ENCODE measurements around the gene ZNF836. TPM values are rescaled to one million over a fixed set of nuclear protein-coding genes. Genes with fewer than 3 reads are reported as not detected.

The ZNF836 gene
- polyA plus RNA-seq, 1 donor = 8.2 TPM

DNA sequence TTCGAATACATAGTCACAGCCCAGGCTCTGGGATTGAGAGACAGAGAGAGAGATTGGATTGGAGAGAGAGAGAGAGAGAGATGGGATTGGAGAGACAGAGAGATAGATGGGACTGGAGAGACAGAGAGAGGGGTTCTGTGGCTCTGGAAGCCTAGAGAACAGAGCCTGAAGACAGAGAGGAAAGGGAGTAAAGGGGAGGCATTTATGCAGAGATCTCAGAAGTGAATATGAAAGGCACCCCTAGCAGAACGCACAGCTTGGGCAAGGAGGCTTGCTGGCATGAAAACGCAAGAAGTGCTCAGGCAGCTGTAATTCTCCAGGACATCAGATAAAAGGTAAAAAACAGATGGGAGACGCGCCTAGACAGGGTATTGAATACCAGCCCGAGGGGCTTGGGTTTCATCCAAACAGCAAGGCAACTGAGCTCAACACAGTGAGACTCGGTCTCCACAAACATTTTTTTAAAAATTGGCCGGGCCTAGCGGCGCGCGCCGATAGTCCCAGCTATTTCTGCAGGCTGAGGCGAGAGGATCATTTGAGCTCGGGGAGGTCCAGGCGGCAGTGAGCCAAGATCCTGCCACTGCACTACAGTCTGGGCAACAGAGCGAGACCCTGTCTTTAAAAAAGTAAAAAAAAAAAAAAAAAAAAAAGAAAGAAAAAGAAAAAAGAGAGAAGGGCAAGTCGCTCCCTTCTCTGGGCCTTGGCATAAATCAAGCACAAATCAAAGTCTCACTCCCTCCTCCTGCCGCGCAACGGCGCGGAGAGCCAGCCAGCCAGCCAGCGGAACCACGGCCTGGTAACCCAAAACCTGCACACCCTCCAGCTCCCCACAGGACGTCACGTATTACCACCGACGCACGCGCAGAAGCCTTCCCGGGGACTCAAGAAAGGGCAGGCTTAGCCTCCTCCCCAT is 17.7 kb upstream of the ZNF836 start:
- DNase-seq (ENCODE audit: low read depth) = no peak

DNA sequence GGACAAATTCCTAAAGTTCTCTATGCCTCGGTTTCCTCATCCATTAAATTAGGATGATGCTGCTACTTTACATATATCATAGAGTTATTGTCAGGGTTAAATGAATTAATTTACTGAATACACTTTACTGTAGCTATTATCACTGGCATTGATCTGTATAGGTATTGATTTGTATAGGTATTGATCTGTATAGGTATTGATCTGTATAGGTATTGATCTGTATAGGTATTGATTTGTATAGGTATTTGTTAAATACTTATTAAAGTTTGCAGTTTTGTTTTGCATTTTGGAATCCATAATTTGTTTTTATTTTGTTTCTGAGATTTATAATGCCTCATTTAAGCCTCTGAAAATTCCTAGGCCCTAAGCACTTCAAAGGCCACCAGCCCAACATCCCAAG is 16.0 kb upstream of the ZNF836 start:
- DNase-seq (ENCODE audit: low read depth) = no peak

DNA sequence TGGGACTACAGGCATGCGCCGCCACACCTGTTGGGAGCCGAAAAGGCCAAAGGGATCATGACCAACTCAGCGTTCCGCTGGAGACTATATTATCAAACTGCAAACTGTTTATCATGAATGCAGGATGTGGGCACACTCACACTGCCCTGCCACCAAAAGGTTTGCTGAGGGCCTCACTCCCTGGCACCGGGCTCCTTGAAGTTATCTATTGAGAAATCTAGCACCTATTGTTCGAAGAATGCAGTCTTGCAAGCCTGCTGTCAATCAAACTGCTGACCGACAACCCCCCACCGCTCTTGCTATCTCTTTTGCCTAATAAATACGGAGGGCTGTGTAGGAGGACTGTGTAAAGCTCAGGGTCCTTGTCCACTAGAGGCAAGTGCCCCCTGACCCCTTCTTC is 5.2 kb upstream of the ZNF836 start:
- no peak for DNase-seq (ENCODE audit: low read depth)

DNA sequence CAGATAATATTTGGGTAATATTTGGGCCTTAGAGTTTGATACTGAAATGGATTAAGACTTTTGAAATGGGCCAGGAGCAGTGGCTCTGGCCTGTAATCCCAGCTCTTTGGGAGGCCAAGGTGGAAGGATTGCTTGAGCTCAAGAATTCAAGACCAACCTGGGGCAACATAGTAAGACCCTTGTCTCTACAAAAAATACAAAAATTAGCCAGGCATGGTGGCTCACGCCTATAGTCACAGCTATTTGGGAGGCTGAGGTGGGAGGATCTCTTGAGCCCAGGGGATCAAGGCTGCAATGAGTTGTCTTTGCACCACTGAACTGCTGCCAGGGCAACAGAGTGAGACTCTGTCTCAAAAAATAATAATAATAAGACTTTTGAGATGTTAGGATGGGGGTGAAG is 926 bp upstream of the ZNF836 start:
- no peak for DNase-seq (ENCODE audit: low read depth)

DNA sequence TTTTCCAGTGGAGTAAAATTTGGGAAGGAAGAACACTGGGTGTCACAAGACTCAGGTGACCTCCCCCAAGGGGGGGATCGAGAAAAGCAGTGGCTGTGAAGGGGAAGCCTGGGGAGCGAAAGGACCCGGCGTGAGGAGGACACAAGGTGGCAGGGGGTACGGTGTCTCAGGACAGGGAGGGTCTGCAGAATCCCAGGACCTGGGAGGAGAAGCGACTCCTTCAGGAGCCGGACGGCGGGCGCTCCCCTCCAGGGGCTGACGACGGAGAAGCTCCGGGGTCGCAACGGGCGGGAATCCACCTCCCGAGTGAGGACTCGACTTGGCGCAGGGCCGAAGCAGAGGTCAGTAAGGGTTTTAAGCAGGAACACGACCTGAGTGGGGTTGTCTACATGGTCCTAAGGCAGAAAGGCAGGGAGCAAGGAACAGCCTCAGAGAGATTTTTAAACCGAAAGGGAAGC is 529 bp downstream of the ZNF836 start:
- no peak for DNase-seq (ENCODE audit: low read depth)

DNA sequence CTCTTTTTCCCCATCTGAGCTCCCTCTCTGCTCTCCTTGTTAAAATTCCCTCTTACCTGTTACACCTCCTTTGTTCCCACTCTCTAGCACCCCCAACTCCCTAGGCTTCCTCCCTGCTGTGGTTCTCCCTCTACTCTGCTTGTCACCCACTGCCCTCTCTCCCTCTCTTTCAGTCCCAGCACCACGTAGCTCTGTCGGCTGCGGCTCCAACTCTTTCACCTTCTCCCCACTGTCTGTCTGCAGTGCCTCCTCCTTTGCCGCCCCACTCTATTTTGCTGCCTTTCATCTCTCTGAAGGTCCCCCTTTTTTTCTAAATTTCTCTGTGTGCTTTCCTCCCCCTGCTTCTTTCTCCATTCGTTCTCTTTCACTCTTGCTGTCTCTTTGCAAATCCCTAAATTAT is 1.1 kb downstream of the ZNF836 start:
- no peak for DNase-seq (ENCODE audit: low read depth)

- no peak for DNase-seq (ENCODE audit: low read depth)
Observed at GRCh38 chr19:52155596-52156359, 15.6 kb downstream of the ZNF836 start.

- no peak for DNase-seq (ENCODE audit: low read depth)
Observed at GRCh38 chr19:52148256-52148655, 23.2 kb downstream of the ZNF836 start.

DNA sequence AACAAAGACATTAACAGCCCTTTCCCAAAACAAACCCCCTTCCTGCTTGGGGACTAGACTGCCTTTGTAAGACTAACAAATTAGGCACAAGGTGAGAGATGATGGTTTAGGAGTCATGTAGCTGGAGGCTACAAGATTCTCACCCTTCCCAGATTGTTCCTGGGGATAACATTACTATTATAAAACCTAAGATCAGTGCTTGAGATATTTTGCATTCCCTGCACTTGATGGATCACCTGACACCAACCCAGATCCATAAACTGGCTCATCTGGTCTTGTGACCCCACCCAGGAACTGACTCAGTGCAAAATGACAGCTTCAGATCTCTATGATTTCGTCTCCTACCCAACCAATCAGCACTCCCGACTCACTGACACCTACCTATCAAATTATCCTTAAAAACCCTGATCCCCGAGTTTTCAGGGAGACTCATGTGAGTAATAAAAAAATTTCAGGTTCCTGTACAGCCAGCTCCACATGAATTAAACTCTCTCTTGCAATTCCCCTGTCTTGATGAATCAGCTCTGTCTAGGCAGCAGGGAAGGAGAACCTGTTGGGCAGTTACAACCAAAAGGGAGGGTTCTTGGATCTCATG is 29.3 kb downstream of the ZNF836 start:
- no peak for DNase-seq (ENCODE audit: low read depth)

DNA sequence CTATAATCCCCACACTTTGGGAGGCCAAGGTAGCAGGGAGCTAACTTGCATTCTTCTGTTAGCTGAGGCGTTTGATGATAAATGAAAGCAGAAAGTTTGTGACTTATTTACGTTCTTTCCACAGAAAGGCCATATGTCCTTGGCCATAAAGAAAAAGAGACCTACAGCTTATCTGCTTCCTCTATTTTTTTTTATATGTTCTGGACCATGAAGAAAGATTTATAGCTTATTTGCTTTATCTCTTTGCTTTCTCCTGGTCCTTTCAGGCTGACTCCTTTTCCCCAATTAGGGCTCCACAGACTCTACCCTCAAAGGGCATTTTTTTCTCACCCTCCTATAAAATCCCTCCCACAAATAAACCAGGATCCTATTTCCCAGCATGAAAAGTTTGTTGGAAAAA is 30.2 kb downstream of the ZNF836 start:
- DNase-seq (ENCODE audit: low read depth) = no peak

DNA sequence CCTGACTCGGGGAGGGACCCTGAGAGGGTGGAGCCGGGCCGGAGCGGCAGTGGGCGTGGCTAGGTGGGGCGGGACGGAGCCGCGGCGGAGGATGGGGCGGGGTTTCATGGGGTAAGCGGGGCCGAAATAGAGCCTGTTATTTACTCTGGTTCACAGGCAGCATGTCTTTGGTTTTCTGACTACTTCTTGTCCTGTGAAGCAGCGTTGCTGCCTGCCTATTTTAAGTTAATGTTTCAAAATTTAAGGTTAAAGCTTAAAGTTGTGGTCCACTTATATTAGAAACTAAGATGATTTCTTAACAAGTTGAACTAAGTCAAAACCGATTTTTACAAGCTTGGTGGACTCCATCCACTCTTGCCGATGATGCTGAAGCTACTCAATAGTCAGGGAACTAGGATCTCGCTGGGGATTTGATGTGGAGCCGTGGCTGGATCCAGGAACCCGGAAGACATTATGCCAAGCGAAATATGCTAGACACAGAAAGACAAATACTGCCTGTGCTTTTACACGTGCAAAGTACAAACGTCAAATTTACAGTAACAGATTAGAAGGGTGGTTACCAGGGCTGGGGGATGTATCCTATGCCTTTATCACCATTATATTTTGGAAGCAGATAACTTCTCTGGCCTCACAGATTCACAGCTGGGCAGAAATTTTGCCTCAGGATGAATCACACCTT is 31.2 kb downstream of the ZNF836 start:
- no peak for DNase-seq (ENCODE audit: low read depth)

DNA sequence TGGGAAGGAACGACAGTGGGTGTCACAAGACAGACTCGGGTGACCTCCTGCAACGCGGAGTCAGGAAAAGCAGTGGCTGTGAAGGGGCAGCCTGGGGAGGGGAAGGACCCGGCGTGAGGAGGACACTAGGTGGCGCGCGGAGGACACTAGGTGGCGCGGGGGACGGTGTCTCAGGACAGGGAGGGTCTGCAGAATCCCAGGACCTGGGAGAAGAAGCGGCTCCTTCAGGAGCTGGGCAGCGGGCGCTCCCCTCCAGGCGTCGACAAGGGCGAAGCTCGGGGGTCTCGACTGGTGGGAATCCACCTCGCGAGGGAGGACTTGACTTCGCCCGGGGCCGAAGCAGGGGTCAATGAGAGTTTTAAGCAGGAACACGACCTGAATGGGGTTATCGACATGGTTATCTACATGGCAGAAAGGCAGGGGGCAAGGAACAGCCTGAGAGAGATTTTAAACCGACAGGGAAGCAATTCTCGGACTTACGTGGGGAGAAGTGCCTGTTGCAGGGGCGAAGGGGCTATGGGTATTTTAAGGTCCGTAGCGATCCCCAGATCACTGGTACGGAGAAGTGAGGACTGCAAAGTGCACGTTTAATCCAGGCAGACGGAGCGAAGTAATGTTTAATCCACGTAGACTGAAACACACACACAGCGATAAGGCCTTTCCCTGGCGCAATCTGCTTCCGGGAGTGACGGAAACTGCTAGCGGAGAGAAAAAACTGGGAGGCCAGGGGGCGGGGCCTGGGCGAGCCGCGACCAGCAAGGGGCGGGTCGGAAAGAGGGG is 32.0 kb downstream of the ZNF836 start, which contains the start of gene ZNF616:
TSS of gene ZNF616 (minus strand) at position 687 of the 780 bp plus-strand sequence. CDS start 9,426 bp downstream, outside the sequence.
- DNase-seq (ENCODE audit: low read depth) = peak; percentile 78

DNA sequence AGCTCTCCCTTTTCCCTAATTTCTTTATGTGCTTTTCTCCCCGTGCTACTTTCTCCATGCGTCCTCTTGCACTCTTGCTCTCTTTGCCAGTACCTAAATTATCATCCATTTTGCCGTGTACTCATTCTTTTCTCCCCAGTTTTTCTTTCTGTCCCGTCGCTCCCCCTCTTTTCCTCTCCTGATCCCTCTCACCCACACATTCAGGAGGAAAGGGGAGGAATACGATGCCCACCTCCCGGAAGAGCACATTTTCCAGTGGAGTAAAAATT is 32.5 kb downstream of the ZNF836 start:
- no peak for DNase-seq (ENCODE audit: low read depth)

- DNase-seq (ENCODE audit: low read depth) = no peak
Observed at GRCh38 chr19:52138278-52138982, 33.0 kb downstream of the ZNF836 start.

- DNase-seq (ENCODE audit: low read depth) = no peak
Observed at GRCh38 chr19:52120286-52120685, 51.1 kb downstream of the ZNF836 start.

GRCh38 chr19:52115526-52116053 is 55.8 kb downstream of the ZNF836 start:
- DNase-seq (ENCODE audit: low read depth) = no peak

GRCh38 chr19:52114691-52115090 is 56.7 kb downstream of the ZNF836 start:
- DNase-seq (ENCODE audit: low read depth) = no peak

GRCh38 chr19:52112624-52113023 is 58.8 kb downstream of the ZNF836 start:
- no peak for DNase-seq (ENCODE audit: low read depth)

- no peak for DNase-seq (ENCODE audit: low read depth)
Observed at GRCh38 chr19:52110780-52111179, 60.6 kb downstream of the ZNF836 start.

All from forelimb muscle (tissue), 1 donor.